GM12878 (cell line): Measurements from ENCODE around the gene MAFG.

ENCODE experiments used
- HDAC6 ChIP-seq: fragments of 200-600 bp; sonication (generic); IDR thresholded peaks from one replicate; pipeline ENCODE4 v1.8.0; 2017; ENCODE audit warnings: antibody characterized with exemption; ENCODE audit not compliant: unreplicated experiment
- JUND ChIP-seq: IDR thresholded peaks from 2 replicates; pipeline ENCODE4 v1.6.1; 2012; ENCODE audit warnings: low read depth, mild to moderate bottlenecking, low read length, improper control_type of control experiment, moderate library complexity
- MTA3 ChIP-seq: IDR thresholded peaks from 2 replicates; pipeline ENCODE4 v1.6.1; 2012; ENCODE audit warnings: low read length, inconsistent platforms, borderline replicate concordance
- NBN ChIP-seq: fragments of 450-650 bp; IDR thresholded peaks from 2 replicates; pipeline ENCODE4 v1.6.1; 2016
- NFIC ChIP-seq: IDR thresholded peaks from 2 replicates; pipeline ENCODE4 v1.6.1; 2012; ENCODE audit warnings: low read depth, mild to moderate bottlenecking, inconsistent platforms, low read length, moderate library complexity
- RELA ChIP-seq: fragments of 450-650 bp; IDR thresholded peaks from 2 replicates; pipeline ENCODE4 v1.8.0; 2014; ENCODE audit warnings: borderline replicate concordance; ENCODE audit not compliant: partially characterized antibody
- SIN3A ChIP-seq: IDR thresholded peaks from 2 replicates; pipeline ENCODE4 v1.6.1; 2012; ENCODE audit warnings: low read depth, low read length, improper control_type of control experiment
- SREBF2 ChIP-seq: IDR thresholded peaks from 2 replicates; pipeline ENCODE4 v1.6.1; 2012; ENCODE audit warnings: mild to moderate bottlenecking, low read length
- TF ChIP-seq, protein P1 (sequence below): fragments of 450-650 bp; IDR thresholded peaks from 2 replicates; pipeline ENCODE4 v1.6.1; 2014; ENCODE audit warnings: mild to moderate bottlenecking
- TF ChIP-seq, protein P2 (sequence below), 3 experiments: IDR thresholded peaks in 2 of 3; conservative IDR thresholded peaks in 1 of 3; 2 replicates each; pipeline ENCODE4 v1.5.1; 2011; ENCODE audit warnings: low read depth in 3 of 3, low read length in 3 of 3, mild to moderate bottlenecking in 3 of 3, control low read depth in 2 of 3, moderate library complexity in 2 of 3, inconsistent platforms in 1 of 3, mixed read lengths in 1 of 3; ENCODE audit not compliant: control insufficient read depth in 2 of 3, insufficient read depth in 1 of 3; ENCODE audit errors: extremely low read depth in 1 of 3

DNA sequence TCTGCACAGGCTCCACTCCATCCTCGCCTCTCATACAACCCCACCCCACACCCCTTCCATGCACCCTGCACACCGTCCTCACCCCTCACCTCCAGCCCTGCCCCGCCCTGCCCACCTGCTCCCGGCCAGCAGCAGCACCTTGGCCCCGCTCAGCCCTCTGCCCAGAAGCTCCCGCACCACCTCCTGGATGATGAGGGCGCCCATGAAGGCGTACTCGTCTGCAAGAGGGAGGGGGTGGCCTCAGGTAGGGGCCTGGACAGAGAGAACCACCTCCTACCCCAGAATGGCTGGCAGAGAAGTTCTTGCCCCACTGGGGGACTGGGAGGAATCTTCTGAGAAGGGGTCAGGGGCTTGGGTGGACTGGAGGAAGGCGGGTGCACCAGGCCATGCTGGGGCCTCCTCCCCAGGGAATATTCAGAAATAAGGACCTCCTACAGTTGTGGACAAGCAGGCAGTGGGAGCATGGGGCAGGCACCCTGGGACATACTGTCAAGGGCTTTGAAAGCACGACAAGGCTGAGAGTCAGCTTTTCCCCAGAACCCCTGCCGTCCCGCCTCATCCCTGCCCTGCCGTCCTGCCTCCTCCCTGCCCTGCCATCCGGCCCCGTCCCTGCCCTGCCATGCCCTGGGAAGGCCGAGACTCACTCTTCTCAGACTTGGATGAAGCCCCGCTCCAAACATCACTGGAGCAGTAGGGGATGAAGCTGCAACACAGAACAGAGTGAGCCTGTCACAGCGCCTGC is 30.3 kb upstream of the MAFG start:
- no peak for TF ChIP-seq NFIC
- TF ChIP-seq NBN = no peak
- TF ChIP-seq, protein P1, sequence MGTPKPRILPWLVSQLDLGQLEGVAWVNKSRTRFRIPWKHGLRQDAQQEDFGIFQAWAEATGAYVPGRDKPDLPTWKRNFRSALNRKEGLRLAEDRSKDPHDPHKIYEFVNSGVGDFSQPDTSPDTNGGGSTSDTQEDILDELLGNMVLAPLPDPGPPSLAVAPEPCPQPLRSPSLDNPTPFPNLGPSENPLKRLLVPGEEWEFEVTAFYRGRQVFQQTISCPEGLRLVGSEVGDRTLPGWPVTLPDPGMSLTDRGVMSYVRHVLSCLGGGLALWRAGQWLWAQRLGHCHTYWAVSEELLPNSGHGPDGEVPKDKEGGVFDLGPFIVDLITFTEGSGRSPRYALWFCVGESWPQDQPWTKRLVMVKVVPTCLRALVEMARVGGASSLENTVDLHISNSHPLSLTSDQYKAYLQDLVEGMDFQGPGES = no peak
- no peak for TF ChIP-seq JUND
- TF ChIP-seq, protein P2, sequence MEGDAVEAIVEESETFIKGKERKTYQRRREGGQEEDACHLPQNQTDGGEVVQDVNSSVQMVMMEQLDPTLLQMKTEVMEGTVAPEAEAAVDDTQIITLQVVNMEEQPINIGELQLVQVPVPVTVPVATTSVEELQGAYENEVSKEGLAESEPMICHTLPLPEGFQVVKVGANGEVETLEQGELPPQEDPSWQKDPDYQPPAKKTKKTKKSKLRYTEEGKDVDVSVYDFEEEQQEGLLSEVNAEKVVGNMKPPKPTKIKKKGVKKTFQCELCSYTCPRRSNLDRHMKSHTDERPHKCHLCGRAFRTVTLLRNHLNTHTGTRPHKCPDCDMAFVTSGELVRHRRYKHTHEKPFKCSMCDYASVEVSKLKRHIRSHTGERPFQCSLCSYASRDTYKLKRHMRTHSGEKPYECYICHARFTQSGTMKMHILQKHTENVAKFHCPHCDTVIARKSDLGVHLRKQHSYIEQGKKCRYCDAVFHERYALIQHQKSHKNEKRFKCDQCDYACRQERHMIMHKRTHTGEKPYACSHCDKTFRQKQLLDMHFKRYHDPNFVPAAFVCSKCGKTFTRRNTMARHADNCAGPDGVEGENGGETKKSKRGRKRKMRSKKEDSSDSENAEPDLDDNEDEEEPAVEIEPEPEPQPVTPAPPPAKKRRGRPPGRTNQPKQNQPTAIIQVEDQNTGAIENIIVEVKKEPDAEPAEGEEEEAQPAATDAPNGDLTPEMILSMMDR (IDR thresholded peaks at IDR 0.05 in 2 of 3, conservative IDR thresholded peaks at IDR 0.05 in 1 of 3; ENCODE audit: control insufficient read depth in 2 of 3, extremely low read depth in 1 of 3, insufficient read depth in 1 of 3, low read depth in 3 of 3, low read length in 3 of 3) = no peak
- no peak for TF ChIP-seq HDAC6
- TF ChIP-seq SREBF2 = no peak
- no peak for TF ChIP-seq MTA3
- no peak for TF ChIP-seq RELA
- TF ChIP-seq SIN3A = no peak
